ENCODE data around the gene PDXDC1.
A peak's percentile ranks its signal among the peaks of the same experiment; 100 is the strongest.
"Not testable (repeated sequence)": the region's sequence is repeated elsewhere in the genome, so short reads cannot be mapped to it uniquely, and the experiment has no call there.

Gene PDXDC1

DNA sequence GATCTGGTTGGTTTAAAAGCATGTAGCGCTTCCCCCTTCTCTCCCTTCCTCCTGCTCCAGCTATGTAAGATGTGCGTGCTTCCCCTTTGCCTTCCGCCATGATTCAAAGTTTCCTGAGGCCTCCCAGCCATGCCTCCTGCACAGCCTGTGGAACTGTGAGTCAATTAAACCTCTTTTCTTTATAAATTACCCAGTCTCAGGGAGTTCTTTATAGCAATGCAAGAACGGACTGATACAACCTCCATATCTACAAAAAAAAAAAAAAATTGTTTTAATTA, 16.6 kb upstream of the PDXDC1 start:
- H3K4me3 ChIP-seq (ENCODE audit: low read length) = no peak overlapping the region
- TF ChIP-seq, protein P1, sequence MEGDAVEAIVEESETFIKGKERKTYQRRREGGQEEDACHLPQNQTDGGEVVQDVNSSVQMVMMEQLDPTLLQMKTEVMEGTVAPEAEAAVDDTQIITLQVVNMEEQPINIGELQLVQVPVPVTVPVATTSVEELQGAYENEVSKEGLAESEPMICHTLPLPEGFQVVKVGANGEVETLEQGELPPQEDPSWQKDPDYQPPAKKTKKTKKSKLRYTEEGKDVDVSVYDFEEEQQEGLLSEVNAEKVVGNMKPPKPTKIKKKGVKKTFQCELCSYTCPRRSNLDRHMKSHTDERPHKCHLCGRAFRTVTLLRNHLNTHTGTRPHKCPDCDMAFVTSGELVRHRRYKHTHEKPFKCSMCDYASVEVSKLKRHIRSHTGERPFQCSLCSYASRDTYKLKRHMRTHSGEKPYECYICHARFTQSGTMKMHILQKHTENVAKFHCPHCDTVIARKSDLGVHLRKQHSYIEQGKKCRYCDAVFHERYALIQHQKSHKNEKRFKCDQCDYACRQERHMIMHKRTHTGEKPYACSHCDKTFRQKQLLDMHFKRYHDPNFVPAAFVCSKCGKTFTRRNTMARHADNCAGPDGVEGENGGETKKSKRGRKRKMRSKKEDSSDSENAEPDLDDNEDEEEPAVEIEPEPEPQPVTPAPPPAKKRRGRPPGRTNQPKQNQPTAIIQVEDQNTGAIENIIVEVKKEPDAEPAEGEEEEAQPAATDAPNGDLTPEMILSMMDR (conservative IDR thresholded peaks at IDR 0.05; ENCODE audit: low read length) = no peak
- DNase-seq (ENCODE audit: low read depth) = no peak

DNA sequence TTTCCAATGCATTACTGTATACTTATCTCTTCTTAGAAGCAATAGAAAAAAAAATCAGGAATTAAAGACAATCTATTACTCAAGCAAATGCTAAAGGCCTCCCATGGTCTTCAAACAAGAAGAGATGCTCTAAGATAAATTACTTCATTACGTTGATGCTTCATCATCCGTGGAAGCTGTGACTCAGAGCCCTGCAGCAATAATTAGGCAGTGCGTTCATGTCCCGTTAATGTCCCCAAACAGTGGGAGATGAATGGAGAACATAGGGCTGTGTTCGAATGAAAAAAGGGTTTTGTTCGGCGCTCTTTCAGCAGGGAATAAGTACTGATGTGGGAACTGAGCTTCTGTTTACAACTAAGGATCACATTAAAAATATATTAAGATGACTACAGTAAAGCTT, 15.9 kb upstream of the PDXDC1 start:
- no peak for DNase-seq (ENCODE audit: low read depth)
- H3K4me3 ChIP-seq (ENCODE audit: low read length) = no peak overlapping the region
- TF ChIP-seq, protein P1 (conservative IDR thresholded peaks at IDR 0.05; ENCODE audit: low read length) = no peak

DNA sequence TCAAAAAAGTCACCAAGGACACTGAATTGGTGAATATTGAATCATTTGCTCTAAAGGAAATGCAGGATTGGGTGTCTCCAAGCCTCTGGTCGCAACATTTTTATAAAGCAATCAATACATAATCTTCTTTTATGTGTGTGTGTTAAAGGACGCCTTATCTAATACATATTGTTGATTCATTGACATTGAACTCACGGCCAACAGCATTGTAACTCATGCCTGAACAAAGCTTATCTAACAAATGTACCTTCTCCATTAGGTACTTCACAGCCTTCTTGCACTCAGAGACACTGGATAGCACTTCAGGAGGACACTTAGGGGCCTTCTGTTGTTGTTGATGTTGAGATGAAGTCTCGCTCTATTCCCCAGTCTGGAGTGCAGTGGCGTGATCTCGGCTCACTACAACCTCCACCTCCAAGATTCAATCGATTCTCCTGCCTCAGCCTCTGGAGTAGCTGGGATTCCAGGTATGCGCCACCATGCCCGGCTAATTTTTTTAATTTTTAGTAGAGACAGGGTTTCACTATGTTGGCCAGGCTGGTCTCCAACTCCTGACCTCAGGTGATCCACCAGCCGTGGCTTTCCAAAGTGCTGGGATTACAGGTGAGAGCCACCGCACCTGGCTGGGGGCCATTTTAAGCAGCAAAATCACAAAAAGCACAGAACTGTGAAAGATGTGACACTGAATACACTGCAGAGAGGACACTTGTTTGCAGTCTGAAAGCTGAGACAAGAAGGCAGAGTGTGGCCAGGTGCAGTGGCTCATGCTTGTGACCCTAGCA, 13.2 kb upstream of the PDXDC1 start:
- H3K4me3 ChIP-seq (ENCODE audit: low read length) = no peak overlapping the region
- TF ChIP-seq, protein P1 (conservative IDR thresholded peaks at IDR 0.05; ENCODE audit: low read length) = no peak
- DNase-seq (ENCODE audit: low read depth) = no peak

DNA sequence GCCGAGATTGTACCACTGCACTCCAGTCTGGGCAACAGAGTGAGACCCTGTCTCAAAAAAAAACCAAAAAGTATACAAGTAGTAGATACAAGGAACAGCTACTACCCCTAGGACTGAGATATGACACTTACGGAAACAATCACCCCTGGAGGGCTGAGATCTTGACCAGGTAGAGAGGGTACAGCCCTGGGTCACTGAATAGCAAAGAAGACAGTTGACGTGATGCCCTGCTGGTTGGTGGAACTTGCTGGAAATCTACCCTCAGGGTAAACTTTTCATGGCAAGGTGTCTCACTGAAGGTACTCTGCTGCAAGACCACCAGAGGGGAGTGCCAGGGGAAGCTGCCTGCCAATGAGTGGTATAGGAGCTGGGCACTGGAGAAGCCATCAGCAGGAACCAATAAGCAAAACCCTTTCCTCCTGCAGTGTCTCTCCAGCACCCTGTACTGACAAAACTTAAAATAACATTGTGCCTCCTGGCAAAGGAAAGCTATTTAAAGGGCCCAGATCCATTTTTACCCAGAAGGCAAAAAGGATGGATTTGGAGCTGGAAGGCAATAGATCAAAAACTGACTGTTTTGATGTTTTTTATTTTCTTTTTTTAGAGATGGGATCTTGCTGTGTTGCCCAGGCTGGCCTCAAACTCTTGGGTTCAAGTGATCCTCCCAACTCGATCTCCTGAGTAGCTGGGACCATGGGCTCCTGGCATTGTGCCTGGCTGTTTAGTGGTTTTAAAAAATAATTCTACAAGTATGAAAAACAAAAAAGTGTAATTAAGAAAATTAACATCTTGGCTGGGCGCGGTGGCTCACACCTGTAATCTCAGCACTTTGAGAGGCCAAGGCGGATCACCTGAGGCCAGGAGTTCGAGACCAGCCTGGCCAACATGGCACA, 11.3 kb upstream of the PDXDC1 start:
- H3K4me3 ChIP-seq (ENCODE audit: low read length) = no peak overlapping the region
- no peak for DNase-seq (ENCODE audit: low read depth)
- TF ChIP-seq, protein P1 (conservative IDR thresholded peaks at IDR 0.05; ENCODE audit: low read length) = no peak

DNA sequence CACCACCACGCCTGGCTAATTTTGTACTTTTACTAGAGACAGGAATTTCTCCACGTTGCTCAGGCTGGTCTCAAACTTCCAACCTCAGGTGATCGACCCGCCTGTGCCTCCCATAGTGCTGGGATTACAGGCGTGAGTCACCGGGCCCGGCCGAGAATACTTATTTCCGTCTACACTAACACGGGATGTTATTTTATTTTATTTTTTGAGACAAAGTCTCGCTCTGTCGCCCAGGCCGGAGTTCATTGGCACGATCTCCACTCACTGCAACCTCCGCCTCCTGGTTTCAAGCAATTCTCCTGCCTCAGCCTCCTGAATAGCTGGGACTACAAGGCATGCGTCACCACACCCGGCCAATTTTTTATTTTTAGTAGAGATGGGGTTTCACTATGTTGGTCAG, 9.5 kb upstream of the PDXDC1 start:
- no peak overlapping the region for H3K4me3 ChIP-seq (ENCODE audit: low read length)
- TF ChIP-seq, protein P1 (conservative IDR thresholded peaks at IDR 0.05; ENCODE audit: low read length) = no peak
- DNase-seq (ENCODE audit: low read depth) = no peak

DNA sequence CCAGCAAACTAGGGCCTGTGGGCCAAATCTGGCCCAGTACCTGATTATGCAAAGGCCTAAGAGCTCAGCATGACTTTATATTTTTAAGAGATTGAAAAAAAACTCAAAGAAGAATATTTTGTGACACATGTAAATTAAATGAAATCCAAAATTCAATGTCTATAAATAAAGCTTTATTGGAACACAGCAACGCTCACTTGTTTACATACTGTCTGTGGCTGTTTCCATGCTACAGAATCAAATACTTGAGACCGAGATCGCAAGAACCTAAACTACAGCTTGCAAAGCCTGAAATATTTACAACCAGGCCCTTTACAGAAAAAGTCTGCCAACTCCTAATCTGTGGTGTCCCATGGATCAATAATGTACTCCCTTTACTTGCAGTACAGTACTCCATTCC, 5.0 kb upstream of the PDXDC1 start:
- DNase-seq (ENCODE audit: low read depth); H3K4me3 ChIP-seq (ENCODE audit: low read length): not testable (repeated sequence)

DNA sequence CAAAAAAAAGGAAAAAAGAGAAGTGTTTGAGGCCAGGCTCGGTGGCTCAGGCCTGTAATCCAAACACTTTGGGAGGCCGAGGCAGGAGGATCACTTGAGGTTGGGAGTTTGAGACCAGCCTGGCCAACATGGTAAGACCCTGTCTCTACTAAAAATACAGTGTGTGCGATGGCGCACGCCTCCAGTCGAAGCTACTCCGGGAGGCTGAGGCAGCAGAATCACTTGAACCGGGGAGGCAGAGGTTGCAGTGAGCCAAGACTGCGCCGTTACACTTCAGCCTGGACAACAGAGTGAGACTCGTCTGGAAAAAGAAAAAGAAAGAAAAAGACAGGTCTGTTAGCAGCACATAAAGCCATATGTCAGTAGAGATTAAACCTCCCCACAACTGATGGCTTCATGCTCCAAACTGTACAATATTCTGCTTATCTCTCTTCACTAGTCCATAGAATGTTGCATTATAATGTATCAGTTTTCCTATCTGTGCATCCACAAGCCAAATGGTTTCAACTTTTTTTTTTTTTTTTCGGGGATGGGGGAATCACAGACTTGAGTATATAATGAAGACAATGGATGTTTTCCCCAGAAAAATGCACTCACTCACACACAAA, 3.1 kb upstream of the PDXDC1 start:
- H3K4me3 ChIP-seq (ENCODE audit: low read length); DNase-seq (ENCODE audit: low read depth): not testable (repeated sequence)

DNA sequence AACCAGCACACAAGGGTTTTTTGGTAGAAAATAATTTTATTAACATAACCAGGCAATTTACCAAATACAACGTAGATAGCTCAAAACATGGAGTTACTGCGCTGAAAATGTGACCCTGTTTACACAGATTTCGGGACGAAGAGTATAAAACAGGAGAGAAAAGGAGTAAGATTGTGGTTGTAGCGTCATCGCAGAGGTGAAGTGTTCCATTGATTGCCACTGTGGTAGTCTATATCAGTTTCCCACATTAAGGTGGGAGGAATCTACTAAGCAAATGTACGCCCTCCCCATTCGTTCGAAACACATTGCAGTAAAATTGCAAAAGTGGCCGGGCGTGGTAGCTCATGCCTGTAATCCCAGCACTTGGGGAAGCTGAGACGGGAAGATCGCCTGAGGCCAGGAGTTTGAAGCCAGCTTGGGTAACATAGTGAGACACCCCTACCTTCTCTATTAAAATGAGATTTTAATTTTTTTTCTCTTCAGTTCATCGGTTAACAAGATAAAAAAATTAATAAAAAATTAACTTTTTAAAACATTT, 972 bp upstream of the PDXDC1 start:
- H3K4me3 ChIP-seq (ENCODE audit: low read length) = peak overlapping the region; percentile 77; the same call in 1 of the 2 replicates
- not testable (repeated sequence) for DNase-seq (ENCODE audit: low read depth)

DNA sequence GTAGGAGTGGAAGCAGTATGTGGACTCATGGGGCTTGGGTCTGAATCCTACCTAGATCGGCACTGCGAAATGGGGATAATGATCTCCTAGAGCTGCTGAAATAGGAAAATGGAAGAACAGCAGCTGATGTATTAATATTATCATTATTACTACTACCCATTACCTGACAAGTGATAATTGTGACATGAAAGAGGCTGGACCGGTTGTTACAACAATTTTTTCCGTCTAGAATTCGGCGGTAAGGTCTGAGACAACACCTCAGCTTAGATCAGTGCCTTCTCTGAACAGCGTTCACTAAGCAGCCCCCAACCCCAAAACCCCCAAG, 533 bp upstream of the PDXDC1 start:
- peak overlapping the region; percentile 77 for H3K4me3 ChIP-seq (ENCODE audit: low read length)
- DNase-seq (ENCODE audit: low read depth) = not testable (repeated sequence)

DNA sequence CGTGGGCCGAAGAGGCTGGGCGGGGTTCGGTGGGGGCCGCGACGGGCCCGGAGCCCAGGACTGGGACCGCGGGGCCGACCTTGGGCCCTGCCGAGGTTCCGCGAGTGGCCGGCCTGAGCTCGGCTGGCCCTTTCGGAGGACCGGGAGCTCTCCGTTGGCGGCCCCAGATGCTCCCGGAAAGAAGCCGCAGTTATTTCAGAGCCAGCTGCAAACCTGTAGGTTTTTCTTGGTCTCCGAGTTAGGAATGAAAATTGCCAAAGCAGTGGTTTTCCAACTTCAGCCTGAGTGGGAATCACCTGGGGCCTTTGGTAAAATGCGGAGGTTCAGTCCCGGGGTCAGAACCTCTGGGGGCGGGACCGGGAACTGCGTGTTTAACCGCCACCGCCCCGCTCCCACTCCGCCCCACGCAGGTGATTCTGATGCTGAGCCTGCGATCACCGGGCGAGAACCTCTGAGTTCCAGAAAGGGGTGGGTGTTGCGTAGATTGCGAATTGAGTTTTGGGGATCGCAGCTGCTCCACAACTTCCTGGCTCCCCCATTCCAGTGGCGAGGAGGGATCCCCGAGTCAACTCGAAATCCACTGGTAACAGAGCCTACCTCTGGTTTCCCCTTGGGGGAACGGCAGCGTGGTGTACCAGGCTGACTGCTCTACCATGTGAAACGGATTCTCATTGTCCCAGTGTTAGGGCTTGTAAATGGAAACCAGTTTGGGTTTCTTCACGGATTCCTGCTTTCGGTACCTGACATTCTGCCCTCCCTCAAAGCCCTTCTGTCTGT, 780 bp downstream of the PDXDC1 start:
- not testable (repeated sequence) for DNase-seq (ENCODE audit: low read depth)
- peak overlapping the region; percentile 77 for H3K4me3 ChIP-seq (ENCODE audit: low read length)

DNA sequence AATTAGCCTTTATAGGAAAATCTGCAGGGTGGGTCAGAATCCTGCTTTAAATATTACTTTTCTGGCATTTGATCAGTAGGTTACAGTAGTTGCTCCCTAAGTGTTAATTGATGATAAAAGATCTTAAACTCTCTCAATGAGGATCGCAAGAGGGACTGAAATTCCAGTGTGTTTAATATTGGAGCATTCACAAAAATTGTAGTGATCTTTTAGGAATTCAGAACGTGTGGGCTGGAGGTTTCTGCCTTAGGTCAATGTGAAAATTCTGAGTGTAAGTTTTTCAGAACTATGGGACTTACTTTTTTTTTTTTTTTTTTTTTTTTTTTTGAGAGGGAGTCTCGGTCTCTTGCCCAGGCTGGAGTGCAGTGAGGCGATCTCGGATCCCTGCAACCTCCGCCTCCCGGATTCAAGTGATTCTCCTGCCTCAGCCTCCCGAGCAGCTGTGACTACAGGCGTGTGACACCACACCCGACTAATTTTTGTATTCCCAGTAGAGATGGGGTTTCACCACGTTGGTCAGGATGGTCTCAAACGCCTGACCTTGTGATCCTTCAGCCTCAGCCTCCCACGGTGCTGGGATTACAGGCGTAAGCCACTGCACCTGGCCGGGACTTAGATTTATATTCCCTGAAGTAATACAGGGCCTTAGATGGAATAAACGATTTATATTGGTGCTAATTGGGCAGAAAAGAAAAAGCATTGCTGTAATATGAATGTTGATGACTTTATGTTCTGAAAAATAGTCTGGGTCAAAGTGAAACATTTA, 2.3 kb downstream of the PDXDC1 start:
- not testable (repeated sequence) for H3K4me3 ChIP-seq (ENCODE audit: low read length)
- DNase-seq (ENCODE audit: low read depth) = peak; percentile 34
